ENCODE results near the gene MOK. TPM values are rescaled to one million over a fixed set of nuclear protein-coding genes. Genes with fewer than 3 reads are reported as not detected.
"Not testable (repeated sequence)": the region's sequence is repeated elsewhere in the genome, so short reads cannot be mapped to it uniquely, and the experiment has no call there.

The MOK gene
- total RNA-seq, 4 donors from 2014 or later, result 38.6 to 57.7 (median 45.2) TPM

DNA sequence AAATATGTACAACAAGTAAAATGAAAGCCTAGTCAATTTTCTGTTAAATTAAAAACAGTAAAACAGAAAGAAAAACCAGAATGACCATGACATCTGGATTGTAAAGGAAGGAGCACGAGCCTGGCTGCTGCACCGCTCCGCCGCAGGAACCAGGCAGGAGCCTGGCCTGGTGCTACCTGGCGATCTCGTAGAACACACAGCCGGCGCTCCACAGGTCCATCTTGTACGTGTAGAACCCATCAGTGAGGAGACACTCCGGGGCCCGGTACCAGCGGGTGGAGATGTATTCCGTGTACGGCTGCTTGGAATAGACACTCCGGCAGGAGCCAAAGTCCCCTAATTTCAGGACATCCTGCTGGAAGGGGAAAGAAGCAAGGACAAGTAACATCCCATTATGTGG is 54.3 kb downstream of the MOK start:
- intact Hi-C loops (cut with DNase I), result no loop called here
- Histone ChIP-seq H3K36me3 (peaks cover 0 to 5% of the 10 kb centered on the region in 2 donors), H3K9me3 (no peaks in the 10 kb centered on the region), H3K27ac (no peak overlapping the region), H3K4me1 (peaks cover 0 to 4% of the 10 kb centered on the region in 2 donors), H3K27me3 (no peaks in the 10 kb centered on the region), H3K4me3 (replicated peaks in 1 of 3) (no peak overlapping the region)
- no peak for DNase-seq
- TF ChIP-seq CTCF (IDR thresholded peaks at IDR 0.05), result no peak
- no peak for TF ChIP-seq POLR2A (IDR thresholded peaks at IDR 0.05)
- 92 to 97% methylated on average over 15 of the region's 15 CpGs for WGBS, 2 donors

DNA sequence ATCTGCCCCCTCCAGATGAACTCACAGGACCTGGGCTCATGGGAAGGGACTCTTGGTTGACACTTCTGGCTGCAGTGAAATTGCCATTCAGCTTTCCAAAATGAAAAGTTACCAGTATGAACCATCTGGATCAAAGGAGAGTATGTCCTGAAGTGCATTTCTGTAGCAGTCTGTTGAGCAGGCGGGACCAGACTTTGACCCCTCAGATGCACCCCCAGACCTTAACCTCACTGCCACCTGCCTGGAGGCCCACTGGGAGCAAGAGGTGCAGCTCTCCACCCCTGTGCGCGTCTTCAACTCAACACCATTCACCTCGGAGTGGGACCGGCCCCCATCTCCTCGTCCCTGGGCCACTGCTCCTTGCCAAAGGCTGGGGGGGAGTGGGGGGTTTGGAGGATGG is 55.0 kb downstream of the MOK start:
- intact Hi-C loops (cut with DNase I), result no loop called here
- Histone ChIP-seq H3K36me3 (peaks cover 0 to 5% of the 10 kb centered on the region in 2 donors), H3K4me3 (replicated peaks in 1 of 3) (no peak overlapping the region), H3K4me1 (no peaks in the 10 kb centered on the region), H3K27me3 (no peaks in the 10 kb centered on the region), H3K9me3 (no peaks in the 10 kb centered on the region), H3K27ac (no peak overlapping the region)
- 91 to 96% methylated on average over 6 of the region's 6 CpGs for WGBS, 2 donors
- TF ChIP-seq POLR2A (IDR thresholded peaks at IDR 0.05), result no peak
- TF ChIP-seq CTCF (IDR thresholded peaks at IDR 0.05), result no peak
- no peak for DNase-seq

GRCh38 chr14:102249041-102249440 is 55.9 kb downstream of the MOK start:
- intact Hi-C loops (cut with DNase I), result no loop called here
- DNase-seq, result no peak
- no peak overlapping the region for H3K27ac ChIP-seq
- no peaks in the 10 kb centered on the region for H3K4me1 ChIP-seq
- no peaks in the 10 kb centered on the region for H3K9me3 ChIP-seq
- TF ChIP-seq POLR2A (IDR thresholded peaks at IDR 0.05) (no peak), CTCF (IDR thresholded peaks at IDR 0.05) (no peak)
- 87 to 89% methylated on average over 12 of the region's 12 CpGs for WGBS, 2 donors
- peaks cover 0 to 5% of the 10 kb centered on the region in 2 donors for H3K36me3 ChIP-seq
- H3K27me3 ChIP-seq, result no peaks in the 10 kb centered on the region
- H3K4me3 ChIP-seq (replicated peaks in 1 of 3), result no peak overlapping the region

DNA sequence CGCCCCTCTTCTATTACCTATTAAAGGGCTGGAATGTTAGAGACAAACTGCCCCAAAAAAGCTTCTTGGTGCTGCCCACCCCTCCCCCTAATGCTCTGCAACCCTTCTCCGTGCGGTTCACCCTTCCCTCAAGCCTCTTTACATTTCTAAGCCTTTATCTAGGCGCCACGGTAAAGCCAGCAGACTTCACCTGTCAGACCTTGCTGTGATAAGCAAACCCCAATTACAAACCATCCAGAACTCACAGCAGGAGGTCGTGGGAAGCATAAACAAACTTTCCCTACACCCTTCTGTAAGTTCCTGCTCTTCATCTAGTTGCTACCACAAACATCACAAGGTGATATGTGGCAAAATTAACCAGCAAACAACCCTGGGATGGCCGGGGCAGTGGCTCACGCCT is 56.8 kb downstream of the MOK start:
- intact Hi-C loops (cut with DNase I), result no loop called here
- H3K4me3 ChIP-seq (replicated peaks in 1 of 3), result no peak overlapping the region

GRCh38 chr14:102246071-102246470 is 58.9 kb downstream of the MOK start:
- 67 to 69% methylated on average over 9 of the region's 9 CpGs for WGBS, 2 donors
- TF ChIP-seq CTCF (IDR thresholded peaks at IDR 0.05) (no peak), POLR2A (IDR thresholded peaks at IDR 0.05) (no peak)
- peaks cover 0 to 5% of the 10 kb centered on the region in 2 donors for H3K36me3 ChIP-seq

More for the DNA sequence above, 56.8 kb downstream of the MOK start:
- H3K27me3 ChIP-seq, result no peaks in the 10 kb centered on the region
- H3K4me1 ChIP-seq, result no peaks in the 10 kb centered on the region
- DNase-seq, result no peak
- TF ChIP-seq POLR2A (IDR thresholded peaks at IDR 0.05) (no peak), CTCF (IDR thresholded peaks at IDR 0.05) (no peak)
- no peak overlapping the region for H3K27ac ChIP-seq
- 84 to 89% methylated on average over 8 of the region's 8 CpGs for WGBS, 2 donors
- no peaks in the 10 kb centered on the region for H3K9me3 ChIP-seq
- H3K36me3 ChIP-seq, result peaks cover 0 to 5% of the 10 kb centered on the region in 2 donors

GRCh38 chr14:102243795-102244194 is 61.2 kb downstream of the MOK start:
- H3K4me1 ChIP-seq; H3K4me3 ChIP-seq (replicated peaks in 1 of 3); H3K27ac ChIP-seq; H3K36me3 ChIP-seq; H3K9me3 ChIP-seq; H3K27me3 ChIP-seq; DNase-seq; intact Hi-C loops (cut with DNase I): not testable (repeated sequence)
- WGBS, 2 donors, result 96 to 98% methylated on average over 4 of the region's 4 CpGs

More at GRCh38 chr14:102246071-102246470, 58.9 kb downstream of the MOK start:
- H3K9me3 ChIP-seq, result no peaks in the 10 kb centered on the region
- H3K27me3 ChIP-seq, result no peaks in the 10 kb centered on the region
- intact Hi-C loops (cut with DNase I), result no loop called here
- no peak overlapping the region for H3K4me3 ChIP-seq (replicated peaks in 1 of 3)
- no peaks in the 10 kb centered on the region for H3K4me1 ChIP-seq
- H3K27ac ChIP-seq, result no peak overlapping the region
- no peak for DNase-seq
